HL-60 (cell line): Measurements from ENCODE around the gene CRABP1.

Experiments
- CTCF ChIP-seq: IDR thresholded peaks from one replicate; pipeline ENCODE4 v1.5.1; 2011; ENCODE audit warnings: low read length, control low read depth, inconsistent platforms; ENCODE audit not compliant: insufficient read depth
- GABPA ChIP-seq: IDR thresholded peaks from 2 replicates; pipeline ENCODE4 v1.6.1; 2012; ENCODE audit warnings: low read depth
- POLR2AphosphoS5 ChIP-seq: IDR thresholded peaks from 2 replicates; pipeline ENCODE4 v1.6.1; 2012; ENCODE audit warnings: low read depth
- REST ChIP-seq: IDR thresholded peaks from 2 replicates; pipeline ENCODE4 v1.6.1; 2012; ENCODE audit warnings: low read depth; ENCODE audit not compliant: insufficient replicate concordance

- TF ChIP-seq REST (no peak), CTCF (no peak), GABPA (no peak), POLR2AphosphoS5 (no peak)
These were observed 50.7 kb downstream of the CRABP1 start for GRCh38 chr15:78390826-78391225.
